ENCODE measurements around the gene MYL6B. TPM values are rescaled to one million over a fixed set of nuclear protein-coding genes. Genes with fewer than 3 reads are reported as not detected.

MYL6B gene
- total RNA-seq, 2 experiments from 2014 or later = 6.2 to 6.4 TPM

DNA sequence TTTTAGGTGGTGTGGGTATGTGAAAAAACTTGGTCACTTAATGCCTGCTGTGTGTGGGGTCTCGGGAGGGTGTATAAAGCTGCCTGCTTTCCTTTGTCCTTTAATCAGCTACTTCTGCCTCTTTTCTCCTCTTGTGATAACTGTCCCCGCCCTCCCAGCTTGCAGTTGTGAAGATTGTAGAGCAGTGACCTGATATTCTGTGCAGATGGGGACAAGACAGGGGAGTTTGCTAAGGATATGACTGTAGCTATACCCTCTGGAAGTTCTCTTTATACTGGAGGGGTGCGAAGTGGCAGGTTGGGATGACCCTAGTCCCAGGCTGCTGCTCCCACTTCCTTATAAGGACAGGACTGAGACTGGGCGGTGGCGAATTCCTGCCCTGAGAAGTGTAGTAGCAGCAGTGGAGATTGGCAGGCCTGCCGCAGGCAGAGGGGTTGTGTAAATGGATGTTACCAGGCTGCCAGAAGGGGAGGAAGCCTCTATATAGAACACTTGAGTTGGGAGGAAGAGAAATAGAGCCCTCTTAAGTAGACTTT is 6.6 kb downstream of the MYL6B start:
- peaks cover 57% of the 10 kb centered on the region for H3K36me3 Mint-ChIP-seq (ENCODE audit: low read depth)
- H3K27ac Mint-ChIP-seq = peak overlapping the region; percentile 92
- CTCF ChIA-PET = interaction anchor here (0.7 to 5.3 kb wide), 4 partner anchors 29 to 107 kb away, joined by 4 to 42 read pairs (median 6); partner anchors contain the start of genes SMARCC2 and ZC3H10
- POLR2A ChIA-PET = interaction anchor here (0.8 to 6.7 kb wide), 10 partner anchors 11 to 157 kb away, joined by 3 to 89 read pairs (median 4); partner anchors contain the start of genes CNPY2, ESYT1, PA2G4 and RNF41
- Histone ChIP-seq H3K36me3 (ENCODE audit: insufficient read depth, low read length) (peaks cover 49% of the 10 kb centered on the region), H3K27me3 (ENCODE audit: control insufficient read depth in 1 of 2, insufficient read depth in 2 of 2, low read length in 2 of 2) (no peaks in the 10 kb centered on the region), H3K27ac (ENCODE audit: low read depth in 1 of 2, low read length in 2 of 2) (peak overlapping the region; percentile 84 to 92), H3K4me1 (ENCODE audit: insufficient read depth, low read length) (peaks cover 50% of the 10 kb centered on the region), H3K4me3 (ENCODE audit: low read length) (peak overlapping the region; percentile 78), H3K9me3 (ENCODE audit: control insufficient read depth in 1 of 2, insufficient read depth in 1 of 2, low read length in 2 of 2) (no peaks in the 10 kb centered on the region)
- peaks cover 40% of the 10 kb centered on the region for H3K4me1 Mint-ChIP-seq (ENCODE audit: low read depth)
- TF ChIP-seq, protein P1, sequence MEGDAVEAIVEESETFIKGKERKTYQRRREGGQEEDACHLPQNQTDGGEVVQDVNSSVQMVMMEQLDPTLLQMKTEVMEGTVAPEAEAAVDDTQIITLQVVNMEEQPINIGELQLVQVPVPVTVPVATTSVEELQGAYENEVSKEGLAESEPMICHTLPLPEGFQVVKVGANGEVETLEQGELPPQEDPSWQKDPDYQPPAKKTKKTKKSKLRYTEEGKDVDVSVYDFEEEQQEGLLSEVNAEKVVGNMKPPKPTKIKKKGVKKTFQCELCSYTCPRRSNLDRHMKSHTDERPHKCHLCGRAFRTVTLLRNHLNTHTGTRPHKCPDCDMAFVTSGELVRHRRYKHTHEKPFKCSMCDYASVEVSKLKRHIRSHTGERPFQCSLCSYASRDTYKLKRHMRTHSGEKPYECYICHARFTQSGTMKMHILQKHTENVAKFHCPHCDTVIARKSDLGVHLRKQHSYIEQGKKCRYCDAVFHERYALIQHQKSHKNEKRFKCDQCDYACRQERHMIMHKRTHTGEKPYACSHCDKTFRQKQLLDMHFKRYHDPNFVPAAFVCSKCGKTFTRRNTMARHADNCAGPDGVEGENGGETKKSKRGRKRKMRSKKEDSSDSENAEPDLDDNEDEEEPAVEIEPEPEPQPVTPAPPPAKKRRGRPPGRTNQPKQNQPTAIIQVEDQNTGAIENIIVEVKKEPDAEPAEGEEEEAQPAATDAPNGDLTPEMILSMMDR (IDR thresholded peaks at IDR 0.05) = no peak
- no peaks in the 10 kb centered on the region for H3K27me3 Mint-ChIP-seq
- DNase-seq (peak in 4 of 14 experiments; percentile 40 to 55 (median 43)), ATAC-seq (ENCODE audit: poor library complexity) (no peak)
- H3K4me3 Mint-ChIP-seq = peak overlapping the region; percentile 96
- no peaks in the 10 kb centered on the region for H3K9me3 Mint-ChIP-seq
- intact Hi-C loops (cut with DNase I, micrococcal nuclease) = loop anchor here in 1 of 2 experiments (1.0 kb wide), 1 partner anchor 31 kb away; the partner anchor contains the start of gene ESYT1

DNA sequence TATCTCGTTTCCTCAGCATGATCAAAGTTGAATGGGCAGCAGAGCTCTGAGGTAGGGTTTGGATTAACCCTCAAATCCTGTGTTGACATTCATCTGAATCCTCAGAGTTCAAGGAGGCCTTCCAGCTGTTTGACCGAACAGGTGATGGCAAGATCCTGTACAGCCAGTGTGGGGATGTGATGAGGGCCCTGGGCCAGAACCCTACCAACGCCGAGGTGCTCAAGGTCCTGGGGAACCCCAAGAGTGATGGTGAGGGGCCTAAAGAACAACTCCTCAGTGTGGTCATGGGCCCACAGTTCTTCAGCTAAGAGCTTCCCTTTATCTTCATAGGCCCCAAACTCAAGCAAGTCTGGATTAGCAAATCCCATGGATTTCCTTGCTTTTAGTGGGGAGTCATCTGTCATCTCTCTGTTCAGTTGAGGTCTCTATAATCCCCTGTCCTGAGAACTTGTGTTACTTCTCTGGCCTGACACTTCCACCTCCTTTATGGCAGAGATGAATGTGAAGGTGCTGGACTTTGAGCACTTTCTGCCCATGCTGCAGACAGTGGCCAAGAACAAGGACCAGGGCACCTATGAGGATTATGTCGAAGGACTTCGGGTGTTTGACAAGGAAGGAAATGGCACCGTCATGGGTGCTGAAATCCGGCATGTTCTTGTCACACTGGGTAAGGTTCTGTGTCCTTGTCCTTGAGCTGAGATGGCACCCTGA is 7.2 kb downstream of the MYL6B start:
- H3K36me3 Mint-ChIP-seq (ENCODE audit: low read depth) = peaks cover 63% of the 10 kb centered on the region
- TF ChIP-seq, protein P1 (IDR thresholded peaks at IDR 0.05) = no peak
- Histone ChIP-seq H3K4me1 (ENCODE audit: insufficient read depth, low read length) (peaks cover 50% of the 10 kb centered on the region), H3K4me3 (ENCODE audit: low read length) (peak overlapping the region; percentile 78), H3K36me3 (ENCODE audit: insufficient read depth, low read length) (peaks cover 55% of the 10 kb centered on the region), H3K9me3 (ENCODE audit: control insufficient read depth in 1 of 2, insufficient read depth in 1 of 2, low read length in 2 of 2) (no peaks in the 10 kb centered on the region), H3K27me3 (ENCODE audit: control insufficient read depth in 1 of 2, insufficient read depth in 2 of 2, low read length in 2 of 2) (no peaks in the 10 kb centered on the region), H3K27ac (ENCODE audit: low read depth in 1 of 2, low read length in 2 of 2) (peak overlapping the region; percentile 84 to 92)
- ChIA-PET CTCF (interaction anchor here (0.7 to 5.3 kb wide), 5 partner anchors 10 to 107 kb away, joined by 3 to 42 read pairs (median 4); partner anchors contain the start of genes SMARCC2 and ZC3H10), POLR2A (interaction anchor here (1.1 to 6.7 kb wide), 8 partner anchors 11 to 62 kb away, joined by 3 to 89 read pairs (median 8); partner anchors contain the start of genes ESYT1, PA2G4, RNF41 and SMARCC2)
- peak overlapping the region; percentile 92 for H3K27ac Mint-ChIP-seq
- peaks cover 40% of the 10 kb centered on the region for H3K4me1 Mint-ChIP-seq (ENCODE audit: low read depth)
- no peak for ATAC-seq (ENCODE audit: poor library complexity)
- no peak for DNase-seq
- H3K9me3 Mint-ChIP-seq = no peaks in the 10 kb centered on the region
- H3K4me3 Mint-ChIP-seq = peak overlapping the region; percentile 96
- intact Hi-C loops (cut with DNase I, micrococcal nuclease) = loop anchor here in 1 of 2 experiments (2.0 kb wide), 1 partner anchor 29 kb away; the partner anchor contains the start of gene SMARCC2
- no peaks in the 10 kb centered on the region for H3K27me3 Mint-ChIP-seq

DNA sequence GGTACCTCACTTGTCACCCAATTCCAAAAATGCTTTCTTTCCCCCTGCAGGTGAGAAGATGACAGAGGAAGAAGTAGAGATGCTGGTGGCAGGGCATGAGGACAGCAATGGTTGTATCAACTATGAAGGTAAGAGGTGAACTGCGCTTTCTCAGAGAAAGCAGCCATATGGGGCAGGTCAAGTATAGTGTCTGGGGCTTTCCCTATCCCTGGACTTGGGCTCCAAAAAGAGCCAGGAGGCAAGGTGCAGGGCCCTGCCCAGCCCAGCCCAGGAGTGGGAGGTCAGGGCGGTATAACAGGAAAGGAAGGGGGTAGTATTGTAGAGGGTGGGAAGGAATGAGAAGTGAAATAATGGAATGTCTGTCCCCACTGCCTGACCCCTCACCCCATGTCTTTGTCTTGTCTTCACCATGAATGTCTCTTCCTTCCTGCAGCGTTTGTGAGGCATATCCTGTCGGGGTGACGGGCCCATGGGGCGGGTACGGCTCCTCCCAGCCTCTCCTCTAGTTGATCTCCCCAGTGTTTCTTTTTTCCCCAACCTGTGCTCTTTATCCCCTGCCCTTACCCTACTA is 7.9 kb downstream of the MYL6B start:
- H3K4me1 ChIP-seq (ENCODE audit: insufficient read depth, low read length) = peaks cover 50% of the 10 kb centered on the region
- H3K27me3 ChIP-seq (ENCODE audit: control insufficient read depth in 1 of 2, insufficient read depth in 2 of 2, low read length in 2 of 2) = no peaks in the 10 kb centered on the region
- Mint-ChIP-seq H3K9me3 (no peaks in the 10 kb centered on the region), H3K27ac (peak overlapping the region; percentile 92), H3K4me1 (ENCODE audit: low read depth) (peaks cover 40% of the 10 kb centered on the region), H3K27me3 (no peaks in the 10 kb centered on the region), H3K4me3 (peak overlapping the region; percentile 96), H3K36me3 (ENCODE audit: low read depth) (peaks cover 70% of the 10 kb centered on the region)
- H3K36me3 ChIP-seq (ENCODE audit: insufficient read depth, low read length) = peaks cover 62% of the 10 kb centered on the region
- H3K9me3 ChIP-seq (ENCODE audit: control insufficient read depth in 1 of 2, insufficient read depth in 1 of 2, low read length in 2 of 2) = no peaks in the 10 kb centered on the region
- intact Hi-C loops (cut with DNase I, micrococcal nuclease) = loop anchor here in 1 of 2 experiments (2.0 kb wide), 1 partner anchor 29 kb away; the partner anchor contains the start of gene SMARCC2
- H3K4me3 ChIP-seq (ENCODE audit: low read length) = peak overlapping the region; percentile 78
- peak; percentile 62 for ATAC-seq (ENCODE audit: poor library complexity)
- POLR2A ChIA-PET = interaction anchor here (1.0 to 6.7 kb wide), 8 partner anchors 10 to 56 kb away, joined by 3 to 89 read pairs (median 7); partner anchors contain the start of genes ESYT1, PA2G4, SMARCC2 and ZC3H10
- CTCF ChIA-PET = interaction anchor here (0.8 to 5.3 kb wide), 4 partner anchors 11 to 41 kb away, joined by 3 to 42 read pairs (median 6); partner anchors contain the start of genes SMARCC2 and ZC3H10
- DNase-seq = peak; percentile 40 to 90 (median 64)
- TF ChIP-seq, protein P1 (IDR thresholded peaks at IDR 0.05) = no peak
- peak overlapping the region; percentile 84 to 92 for H3K27ac ChIP-seq (ENCODE audit: low read depth in 1 of 2, low read length in 2 of 2)
